GM12864 (cell line): ENCODE data around the gene CPZ.

Experiments
- DNase-seq: peaks from one replicate; pipeline ENCODE4 v3.0.0-alpha.2; 2011; ENCODE audit warnings: low read depth
- H3K4me3 ChIP-seq: 2 replicates; pipeline ENCODE4 v1.5.1; 2011; ENCODE audit warnings: mild to moderate bottlenecking, low read depth, low read length, control low read depth
- CTCF ChIP-seq: IDR thresholded peaks from 2 replicates; pipeline ENCODE4 v1.5.1; 2011; ENCODE audit warnings: low read depth, mild to moderate bottlenecking, moderate library complexity, low read length, control low read depth, inconsistent platforms; ENCODE audit errors: missing control alignments

The CPZ gene

GRCh38 chr4:8546766-8547107 is 45.8 kb upstream of the CPZ start:
- no peak for TF ChIP-seq CTCF
- no peak overlapping the region for H3K4me3 ChIP-seq
- no peak for DNase-seq

- peak; percentile 57 for TF ChIP-seq CTCF
- DNase-seq, result no peak
- H3K4me3 ChIP-seq, result no peak overlapping the region
Observed at GRCh38 chr4:8547108-8547911, 45.3 kb upstream of the CPZ start.

- H3K4me3 ChIP-seq, result no peak overlapping the region
- TF ChIP-seq CTCF, result no peak
- no peak for DNase-seq
Observed at GRCh38 chr4:8547912-8548730, 44.4 kb upstream of the CPZ start.

GRCh38 chr4:8548731-8549351 is 43.7 kb upstream of the CPZ start:
- DNase-seq, result no peak
- TF ChIP-seq CTCF, result no peak

GRCh38 chr4:8549352-8549931 is 43.1 kb upstream of the CPZ start:
- no peak overlapping the region for H3K4me3 ChIP-seq
- no peak for DNase-seq
- no peak for TF ChIP-seq CTCF

More at GRCh38 chr4:8548731-8549351, 43.7 kb upstream of the CPZ start:
- H3K4me3 ChIP-seq, result no peak overlapping the region

GRCh38 chr4:8550691-8551090 is 41.9 kb upstream of the CPZ start:
- no peak for TF ChIP-seq CTCF
- no peak for DNase-seq
- no peak overlapping the region for H3K4me3 ChIP-seq
